GM19397 (cell line): Measurements from ENCODE around the gene ARHGAP6.
"Not testable (repeated sequence)": the region's sequence is repeated elsewhere in the genome, so short reads cannot be mapped to it uniquely, and the experiment has no call there.

ENCODE experiments used
- ATAC-seq: cut with Tn5 transposase; IDR thresholded peaks from one replicate; pipeline ENCODE4 v1.9.1; 2021; ENCODE audit warnings: mild to moderate bottlenecking, moderate library complexity; ENCODE audit not compliant: unreplicated experiment

The ARHGAP6 gene

GRCh38 chrX:11123087-11123486 is 542.6 kb downstream of the ARHGAP6 start:
- ATAC-seq = not testable (repeated sequence)

- no peak for ATAC-seq
Observed at GRCh38 chrX:11119313-11119943, 546.3 kb downstream of the ARHGAP6 start.

- no peak for ATAC-seq
Observed at GRCh38 chrX:11117745-11118144, 548.0 kb downstream of the ARHGAP6 start.

DNA sequence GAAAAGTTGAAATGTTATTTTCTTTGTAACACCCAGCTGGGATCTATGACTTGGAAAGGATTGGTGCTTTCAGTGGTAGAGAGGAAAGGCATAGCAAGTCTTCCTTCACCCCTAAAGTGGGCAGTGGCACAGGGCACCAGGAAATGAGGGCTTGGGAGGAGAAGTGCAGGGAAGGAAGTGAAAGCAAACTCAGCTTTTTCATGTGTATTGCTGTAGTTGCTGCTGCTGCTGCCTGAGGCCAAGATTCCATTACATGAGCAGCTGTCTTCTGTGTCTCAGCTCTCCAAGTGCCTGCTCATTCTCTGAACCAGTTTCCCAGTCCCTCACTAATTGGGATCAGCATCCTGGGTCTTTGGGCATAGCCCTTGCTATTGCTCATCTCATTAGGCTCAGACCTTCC is 552.0 kb downstream of the ARHGAP6 start:
- ATAC-seq = no peak

- ATAC-seq = no peak
Observed at GRCh38 chrX:11111947-11112346, 553.8 kb downstream of the ARHGAP6 start.

DNA sequence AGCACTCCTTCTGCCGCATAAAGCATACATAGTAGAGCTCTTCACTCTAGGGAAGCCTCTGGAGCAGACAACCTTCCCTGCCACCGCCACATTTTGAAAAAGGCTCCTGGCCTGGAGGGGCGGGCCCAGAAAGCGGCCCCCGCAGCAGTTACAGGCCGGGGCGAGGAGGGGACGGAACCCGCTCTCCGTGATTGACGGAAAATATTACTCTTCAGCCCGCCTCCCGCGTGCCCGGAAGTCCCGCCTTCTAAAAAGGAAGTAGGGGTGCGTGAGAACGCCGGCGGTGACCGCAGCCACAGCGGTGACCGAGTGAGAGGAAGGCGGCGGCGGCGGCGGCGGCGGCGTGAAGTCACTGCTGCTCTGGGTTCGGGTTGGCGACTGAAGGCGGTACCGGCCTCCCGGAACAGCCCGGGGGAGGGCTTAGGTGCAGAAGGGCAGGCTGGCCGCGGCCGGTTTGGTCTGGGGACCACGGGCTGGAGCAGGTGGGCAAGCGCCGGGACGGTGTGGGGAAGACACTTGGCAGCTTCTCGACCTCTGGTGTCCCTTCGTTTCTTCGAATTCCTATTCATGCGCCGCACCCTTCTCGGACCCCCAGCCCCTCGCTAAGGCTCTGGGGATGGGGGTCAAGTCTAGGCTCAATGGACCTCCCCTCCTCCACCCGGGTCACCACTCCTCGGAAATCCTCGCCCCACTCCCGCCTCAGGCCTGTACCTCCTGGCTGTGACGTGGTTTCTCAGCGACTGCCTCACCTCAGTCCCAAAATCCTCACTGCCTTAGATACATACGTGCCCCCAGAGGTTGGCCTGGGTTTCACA is 554.5 kb downstream of the ARHGAP6 start, which contains the start of gene HCCS:
TSS of gene HCCS (plus strand) at position 296 of the 815 bp plus-strand sequence. CDS start 729 bp downstream, outside the sequence.
- peak; percentile 96 for ATAC-seq

- no peak for ATAC-seq
Observed at GRCh38 chrX:11109968-11110367, 555.8 kb downstream of the ARHGAP6 start.

- ATAC-seq = no peak
Observed at GRCh38 chrX:11108253-11108941, 557.3 kb downstream of the ARHGAP6 start.

DNA sequence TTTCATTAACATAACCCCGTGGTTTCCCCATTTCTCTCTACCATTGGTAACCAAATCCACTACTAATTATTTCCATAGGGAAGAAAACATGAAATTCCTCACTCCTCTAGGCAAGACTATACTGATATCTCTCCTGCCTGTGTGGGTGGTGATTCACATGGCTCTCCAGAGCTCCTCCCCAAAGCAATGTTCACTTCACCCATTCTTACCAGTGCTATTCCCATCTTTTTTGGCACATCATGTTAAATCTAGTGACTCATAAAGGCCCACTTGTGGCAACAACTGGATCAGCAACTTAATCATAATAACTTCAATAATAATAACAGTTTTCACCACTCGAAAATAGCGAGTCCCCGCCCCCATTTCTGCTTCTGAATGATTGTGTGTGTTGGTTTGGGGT is 560.6 kb downstream of the ARHGAP6 start:
- ATAC-seq = no peak

- no peak for ATAC-seq
Observed at GRCh38 chrX:11103751-11104150, 562.0 kb downstream of the ARHGAP6 start.

GRCh38 chrX:11103006-11103405 is 562.7 kb downstream of the ARHGAP6 start:
- ATAC-seq = no peak

- no peak for ATAC-seq
Observed at GRCh38 chrX:11100281-11101035, 565.3 kb downstream of the ARHGAP6 start.

GRCh38 chrX:11099465-11099864 is 566.3 kb downstream of the ARHGAP6 start:
- ATAC-seq = no peak

DNA sequence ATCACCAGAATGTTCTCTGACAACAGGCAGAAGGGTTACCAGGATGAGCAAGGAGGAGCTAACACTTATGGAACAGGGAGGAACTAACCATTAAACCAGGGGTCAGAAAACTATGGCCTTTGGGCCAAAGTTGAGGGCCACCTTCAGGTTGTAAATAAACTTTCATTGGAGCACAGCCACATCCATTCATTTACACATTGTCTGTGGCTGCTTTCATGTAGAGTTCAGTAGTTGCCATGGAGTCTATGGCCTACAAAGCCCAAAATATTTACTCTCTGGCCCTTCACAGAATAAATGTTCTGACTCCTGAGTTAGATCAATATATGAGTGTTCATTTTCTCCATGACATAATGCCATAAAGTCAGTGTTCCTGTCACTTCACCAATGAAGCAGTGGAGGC is 567.8 kb downstream of the ARHGAP6 start:
- no peak for ATAC-seq

- no peak for ATAC-seq
Observed at GRCh38 chrX:11089802-11090201, 575.9 kb downstream of the ARHGAP6 start.
